Gastrocnemius medialis (tissue), 4 donors: ENCODE measurements around the gene MEAF6.

Experiments
- CTCF ChIP-seq, 5 experiments: fragments of 450-650 bp in 3 of 5; fragments of 200-600 bp in 2 of 5; sonication (generic) in 2 of 5; IDR thresholded peaks in 4 of 5; conservative IDR thresholded peaks in 1 of 5; 1 replicate in 4 of 5; 2 replicates in 1 of 5; pipeline ENCODE4 v1.5.1; 2016 to 2019; ENCODE audit warnings: antibody characterized with exemption in 5 of 5, mild to moderate bottlenecking in 3 of 5, moderate library complexity in 3 of 5
- POLR2A ChIP-seq, 2 donors: fragments of 450-650 bp; IDR thresholded peaks; one replicate each; pipeline ENCODE4 v1.6.1; 2017; ENCODE audit warnings: antibody characterized with exemption in 2 of 2, mild to moderate bottlenecking in 2 of 2, moderate library complexity in 2 of 2

- TF ChIP-seq CTCF (IDR thresholded peaks at IDR 0.05 in 4 of 5, conservative IDR thresholded peaks at IDR 0.05 in 1 of 5), result no peak
- TF ChIP-seq POLR2A (IDR thresholded peaks at IDR 0.05), result no peak
Measured at GRCh38 chr1:37478890-37479254, 35.7 kb downstream of the MEAF6 start.
